K562 (cell line): ENCODE data around the gene BANP. TPM values are rescaled to one million over a fixed set of nuclear protein-coding genes. Genes with fewer than 3 reads are reported as not detected.

Source experiments
- EGR1 ChIP-seq: fragments of 450-650 bp; conservative IDR thresholded peaks from 2 replicates; pipeline ENCODE4 v1.6.1; 2017; ENCODE audit warnings: mild to moderate bottlenecking
- GATA2 ChIP-seq: sonication (generic); formaldehyde crosslinking; IDR thresholded peaks from 2 replicates; pipeline ENCODE4 v1.4.0; 2020; ENCODE audit warnings: mild to moderate bottlenecking, missing genetic modification reagents
- GTF2E2 ChIP-seq: fragments of 200-800 bp; sonication (Bioruptor generic); IDR thresholded peaks from 2 replicates; pipeline ENCODE4 v1.6.1; 2016; ENCODE audit warnings: missing genetic modification characterization, missing compliant biosample characterization
- HDAC2 ChIP-seq: fragments of 450-650 bp; IDR thresholded peaks from 2 replicates; pipeline ENCODE4 v1.6.1; 2016; ENCODE audit warnings: mild to moderate bottlenecking
- KDM2B ChIP-seq: fragments of 250-450 bp; sonication (Bioruptor Pico); IDR thresholded peaks from 2 replicates; pipeline ENCODE4 v1.8.0; 2021; ENCODE audit warnings: mild to moderate bottlenecking, moderate library complexity
- MITF ChIP-seq: IDR thresholded peaks from 2 replicates; pipeline ENCODE4 v1.6.1; 2014; ENCODE audit warnings: antibody characterized with exemption
- RBM14 ChIP-seq: fragments of 200-400 bp; formaldehyde crosslinking; IDR thresholded peaks from 2 replicates; pipeline ENCODE4 v1.6.1; 2018; ENCODE audit warnings: low read depth, mild to moderate bottlenecking, low read length, moderate library complexity, borderline replicate concordance; ENCODE audit not compliant: insufficient read depth
- TFAM ChIP-seq: fragments of 250-450 bp; sonication (Bioruptor Pico); conservative IDR thresholded peaks from 2 replicates; pipeline ENCODE4 v1.5.0; 2021; ENCODE audit warnings: mild to moderate bottlenecking, moderate library complexity
- ZBTB11 ChIP-seq, 3 experiments: fragments of 200-800 bp in 1 of 3; fragments of 250-450 bp in 1 of 3; fragments of 450-650 bp in 1 of 3; sonication (Bioruptor Pico) in 1 of 3; sonication (Bioruptor generic) in 1 of 3; formaldehyde crosslinking in 1 of 3; IDR thresholded peaks; 2 replicates each; pipeline versions ENCODE4 v1.6.1 to v1.8.0; 2016 to 2022; ENCODE audit warnings: mild to moderate bottlenecking in 2 of 3, missing genetic modification characterization in 2 of 3, missing compliant biosample characterization in 1 of 3, moderate library complexity in 1 of 3
- ZNF444 ChIP-seq: fragments of 250-450 bp; sonication (Bioruptor Pico); IDR thresholded peaks from 2 replicates; pipeline ENCODE4 v1.4.0; 2020; ENCODE audit warnings: mild to moderate bottlenecking, moderate library complexity
- ZNF589 ChIP-seq: fragments of 200-800 bp; sonication (Bioruptor generic); IDR thresholded peaks from 2 replicates; pipeline ENCODE4 v1.6.1; 2016; ENCODE audit warnings: low read depth, missing genetic modification characterization, missing compliant biosample characterization
- polyA plus RNA-seq, 8 experiments: library from polyadenylated mRNA; depleted of rRNA in 4 of 8; stranded (reverse) in 5 of 8; unstranded in 3 of 8; fragments of >200 nt; fragmentation: Nextera tagmentation in 2 of 8; fragmentation: Illumina TruSeq in 1 of 8; extraction: Ambion mirVana in 2 of 8; extraction: Trizol in 1 of 8; gene quantifications; 2 replicates each; pipeline versions ENCODE4 v1.2.1 to v1.2.3, GENCODE V29; 2011 to 2014; ENCODE audit warnings: inconsistent platforms in 1 of 8, missing spikeins in 1 of 8
- total RNA-seq, 7 experiments: library from RNA; depleted of rRNA in 6 of 7; stranded (reverse); fragments of >200 nt in 6 of 7; fragmentation: Illumina TruSeq in 2 of 7; extraction: Trizol in 2 of 7; gene quantifications; 2 replicates each; pipeline versions ENCODE4 v1.2.1 to v1.2.3, GENCODE V29; 2011 to 2021; ENCODE audit warnings: low replicate concordance in 1 of 7
- TF ChIP-seq, protein P1 (sequence below): fragments of 450-650 bp; formaldehyde crosslinking; IDR thresholded peaks from 2 replicates; pipeline ENCODE4 v1.4.0; 2022; ENCODE audit warnings: missing genetic modification characterization
- TF ChIP-seq, protein P2 (sequence below): fragments of 250-450 bp; sonication (Bioruptor Pico); IDR thresholded peaks from 2 replicates; pipeline ENCODE4 v1.8.0; 2022; ENCODE audit warnings: inconsistent platforms
- TF ChIP-seq, protein P3 (sequence below): fragments of 450-650 bp; IDR thresholded peaks from 2 replicates; pipeline ENCODE4 v1.6.1; 2018; ENCODE audit not compliant: partially characterized antibody

Gene BANP
- total and polyA plus RNA-seq, 9 of the 15 experiments (the other 6 are each of a cell fraction or from before 2014, with no cell fraction given): 4.6 to 22.1 (median 15.6) TPM

- TF ChIP-seq ZBTB11 (CRISPR knock-in tag; IDR thresholded peaks at IDR 0.05): peak; percentile 93 to 99 (median 98)
- TF ChIP-seq GATA2 (CRISPR knock-in tag): no peak; the same call in 1 of the 2 replicates
- TF ChIP-seq ZNF444 (CRISPR knock-in tag): no peak
- TF ChIP-seq, protein P1, sequence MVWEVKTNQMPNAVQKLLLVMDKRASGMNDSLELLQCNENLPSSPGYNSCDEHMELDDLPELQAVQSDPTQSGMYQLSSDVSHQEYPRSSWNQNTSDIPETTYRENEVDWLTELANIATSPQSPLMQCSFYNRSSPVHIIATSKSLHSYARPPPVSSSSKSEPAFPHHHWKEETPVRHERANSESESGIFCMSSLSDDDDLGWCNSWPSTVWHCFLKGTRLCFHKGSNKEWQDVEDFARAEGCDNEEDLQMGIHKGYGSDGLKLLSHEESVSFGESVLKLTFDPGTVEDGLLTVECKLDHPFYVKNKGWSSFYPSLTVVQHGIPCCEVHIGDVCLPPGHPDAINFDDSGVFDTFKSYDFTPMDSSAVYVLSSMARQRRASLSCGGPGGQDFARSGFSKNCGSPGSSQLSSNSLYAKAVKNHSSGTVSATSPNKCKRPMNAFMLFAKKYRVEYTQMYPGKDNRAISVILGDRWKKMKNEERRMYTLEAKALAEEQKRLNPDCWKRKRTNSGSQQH: no peak
- TF ChIP-seq EGR1: peak; percentile 55
- TF ChIP-seq GTF2E2 (tag): 0 out of 2 replicates have a peak, but pooled peaks have one; percentile 67
- TF ChIP-seq, protein P2, sequence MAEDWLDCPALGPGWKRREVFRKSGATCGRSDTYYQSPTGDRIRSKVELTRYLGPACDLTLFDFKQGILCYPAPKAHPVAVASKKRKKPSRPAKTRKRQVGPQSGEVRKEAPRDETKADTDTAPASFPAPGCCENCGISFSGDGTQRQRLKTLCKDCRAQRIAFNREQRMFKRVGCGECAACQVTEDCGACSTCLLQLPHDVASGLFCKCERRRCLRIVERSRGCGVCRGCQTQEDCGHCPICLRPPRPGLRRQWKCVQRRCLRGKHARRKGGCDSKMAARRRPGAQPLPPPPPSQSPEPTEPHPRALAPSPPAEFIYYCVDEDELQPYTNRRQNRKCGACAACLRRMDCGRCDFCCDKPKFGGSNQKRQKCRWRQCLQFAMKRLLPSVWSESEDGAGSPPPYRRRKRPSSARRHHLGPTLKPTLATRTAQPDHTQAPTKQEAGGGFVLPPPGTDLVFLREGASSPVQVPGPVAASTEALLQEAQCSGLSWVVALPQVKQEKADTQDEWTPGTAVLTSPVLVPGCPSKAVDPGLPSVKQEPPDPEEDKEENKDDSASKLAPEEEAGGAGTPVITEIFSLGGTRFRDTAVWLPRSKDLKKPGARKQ (CRISPR knock-in tag): no peak
- no peak for TF ChIP-seq RBM14
- no peak for TF ChIP-seq TFAM (CRISPR knock-in tag)
- TF ChIP-seq ZNF589 (CRISPR knock-in tag): peak; percentile 69
- 0 out of 2 replicates have a peak, but pooled peaks have one; percentile 42 for TF ChIP-seq KDM2B
- TF ChIP-seq MITF: no peak
- TF ChIP-seq HDAC2: no peak
- TF ChIP-seq, protein P3, sequence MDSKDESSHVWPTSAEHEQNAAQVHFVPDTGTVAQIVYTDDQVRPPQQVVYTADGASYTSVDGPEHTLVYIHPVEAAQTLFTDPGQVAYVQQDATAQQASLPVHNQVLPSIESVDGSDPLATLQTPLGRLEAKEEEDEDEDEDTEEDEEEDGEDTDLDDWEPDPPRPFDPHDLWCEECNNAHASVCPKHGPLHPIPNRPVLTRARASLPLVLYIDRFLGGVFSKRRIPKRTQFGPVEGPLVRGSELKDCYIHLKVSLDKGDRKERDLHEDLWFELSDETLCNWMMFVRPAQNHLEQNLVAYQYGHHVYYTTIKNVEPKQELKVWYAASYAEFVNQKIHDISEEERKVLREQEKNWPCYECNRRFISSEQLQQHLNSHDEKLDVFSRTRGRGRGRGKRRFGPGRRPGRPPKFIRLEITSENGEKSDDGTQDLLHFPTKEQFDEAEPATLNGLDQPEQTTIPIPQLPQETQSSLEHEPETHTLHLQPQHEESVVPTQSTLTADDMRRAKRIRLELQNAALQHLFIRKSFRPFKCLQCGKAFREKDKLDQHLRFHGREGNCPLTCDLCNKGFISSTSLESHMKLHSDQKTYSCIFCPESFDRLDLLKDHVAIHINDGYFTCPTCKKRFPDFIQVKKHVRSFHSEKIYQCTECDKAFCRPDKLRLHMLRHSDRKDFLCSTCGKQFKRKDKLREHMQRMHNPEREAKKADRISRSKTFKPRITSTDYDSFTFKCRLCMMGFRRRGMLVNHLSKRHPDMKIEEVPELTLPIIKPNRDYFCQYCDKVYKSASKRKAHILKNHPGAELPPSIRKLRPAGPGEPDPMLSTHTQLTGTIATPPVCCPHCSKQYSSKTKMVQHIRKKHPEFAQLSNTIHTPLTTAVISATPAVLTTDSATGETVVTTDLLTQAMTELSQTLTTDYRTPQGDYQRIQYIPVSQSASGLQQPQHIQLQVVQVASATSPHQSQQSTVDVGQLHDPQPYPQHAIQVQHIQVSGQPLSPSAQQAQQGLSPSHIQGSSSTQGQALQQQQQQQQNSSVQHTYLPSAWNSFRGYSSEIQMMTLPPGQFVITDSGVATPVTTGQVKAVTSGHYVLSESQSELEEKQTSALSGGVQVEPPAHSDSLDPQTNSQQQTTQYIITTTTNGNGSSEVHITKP: peak; percentile 40
These were observed at the start of gene BANP (continued) for GRCh38 chr16:87950765-87951551.
